GM10266 (cell line): Measurements from ENCODE around the gene NAB1.
A peak's percentile ranks its signal among the peaks of the same experiment; 100 is the strongest.

Source experiments
- DNase-seq: peaks from one replicate; pipeline ENCODE4 v3.0.0; 2012; ENCODE audit errors: extremely low spot score
- TF ChIP-seq, protein P1 (sequence below): IDR thresholded peaks from 2 replicates; pipeline ENCODE4 v1.5.1; 2012; ENCODE audit warnings: mild to moderate bottlenecking, low read depth; ENCODE audit not compliant: control insufficient read depth, insufficient read depth; ENCODE audit errors: missing control alignments

NAB1 gene

DNA sequence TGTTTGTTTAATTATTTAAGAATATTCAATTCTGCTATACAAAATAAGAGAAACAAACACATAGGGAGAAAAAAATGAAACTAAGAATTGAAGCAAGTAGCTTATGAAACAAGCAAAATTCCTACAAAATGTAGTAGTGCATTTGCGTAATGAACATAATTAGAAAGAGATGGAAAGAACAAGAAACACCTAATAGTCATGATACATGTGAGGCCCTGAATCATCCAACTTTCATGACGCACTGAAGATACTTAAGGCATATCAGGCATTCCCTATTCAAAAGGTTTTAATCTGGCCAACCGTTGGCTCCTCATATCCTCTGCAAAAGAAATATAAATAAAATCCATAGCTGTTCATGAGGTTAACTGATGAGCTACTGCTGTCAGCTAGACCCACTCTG is 14.5 kb upstream of the NAB1 start:
- TF ChIP-seq, protein P1, sequence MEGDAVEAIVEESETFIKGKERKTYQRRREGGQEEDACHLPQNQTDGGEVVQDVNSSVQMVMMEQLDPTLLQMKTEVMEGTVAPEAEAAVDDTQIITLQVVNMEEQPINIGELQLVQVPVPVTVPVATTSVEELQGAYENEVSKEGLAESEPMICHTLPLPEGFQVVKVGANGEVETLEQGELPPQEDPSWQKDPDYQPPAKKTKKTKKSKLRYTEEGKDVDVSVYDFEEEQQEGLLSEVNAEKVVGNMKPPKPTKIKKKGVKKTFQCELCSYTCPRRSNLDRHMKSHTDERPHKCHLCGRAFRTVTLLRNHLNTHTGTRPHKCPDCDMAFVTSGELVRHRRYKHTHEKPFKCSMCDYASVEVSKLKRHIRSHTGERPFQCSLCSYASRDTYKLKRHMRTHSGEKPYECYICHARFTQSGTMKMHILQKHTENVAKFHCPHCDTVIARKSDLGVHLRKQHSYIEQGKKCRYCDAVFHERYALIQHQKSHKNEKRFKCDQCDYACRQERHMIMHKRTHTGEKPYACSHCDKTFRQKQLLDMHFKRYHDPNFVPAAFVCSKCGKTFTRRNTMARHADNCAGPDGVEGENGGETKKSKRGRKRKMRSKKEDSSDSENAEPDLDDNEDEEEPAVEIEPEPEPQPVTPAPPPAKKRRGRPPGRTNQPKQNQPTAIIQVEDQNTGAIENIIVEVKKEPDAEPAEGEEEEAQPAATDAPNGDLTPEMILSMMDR: no peak
- DNase-seq: no peak

- no peak for DNase-seq
- TF ChIP-seq, protein P1: peak; percentile 38
These were observed 13.1 kb upstream of the NAB1 start for GRCh38 chr2:190635781-190636180.

DNA sequence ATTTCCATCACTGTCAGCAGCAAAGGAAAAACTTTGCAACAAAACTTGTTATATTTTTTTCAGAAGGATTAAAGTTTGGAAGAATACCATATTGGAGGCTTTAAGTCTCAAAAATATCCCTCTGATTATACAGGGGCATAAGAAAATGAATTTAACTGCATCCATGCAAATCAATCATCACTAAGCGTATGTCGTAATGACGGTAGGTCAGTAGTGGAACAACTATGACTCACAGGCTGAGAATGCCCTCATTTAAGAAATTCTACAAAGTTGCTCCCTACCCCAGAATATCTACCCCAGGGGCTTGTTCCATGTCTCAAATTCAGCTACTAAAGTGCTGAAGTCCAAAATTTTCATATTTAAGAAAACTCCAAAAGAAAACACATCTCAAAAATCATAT is 12.5 kb upstream of the NAB1 start:
- DNase-seq: no peak
- TF ChIP-seq, protein P1: no peak

- no peak for DNase-seq
- TF ChIP-seq, protein P1: no peak
These were observed 11.6 kb upstream of the NAB1 start for GRCh38 chr2:190637281-190637734.

DNA sequence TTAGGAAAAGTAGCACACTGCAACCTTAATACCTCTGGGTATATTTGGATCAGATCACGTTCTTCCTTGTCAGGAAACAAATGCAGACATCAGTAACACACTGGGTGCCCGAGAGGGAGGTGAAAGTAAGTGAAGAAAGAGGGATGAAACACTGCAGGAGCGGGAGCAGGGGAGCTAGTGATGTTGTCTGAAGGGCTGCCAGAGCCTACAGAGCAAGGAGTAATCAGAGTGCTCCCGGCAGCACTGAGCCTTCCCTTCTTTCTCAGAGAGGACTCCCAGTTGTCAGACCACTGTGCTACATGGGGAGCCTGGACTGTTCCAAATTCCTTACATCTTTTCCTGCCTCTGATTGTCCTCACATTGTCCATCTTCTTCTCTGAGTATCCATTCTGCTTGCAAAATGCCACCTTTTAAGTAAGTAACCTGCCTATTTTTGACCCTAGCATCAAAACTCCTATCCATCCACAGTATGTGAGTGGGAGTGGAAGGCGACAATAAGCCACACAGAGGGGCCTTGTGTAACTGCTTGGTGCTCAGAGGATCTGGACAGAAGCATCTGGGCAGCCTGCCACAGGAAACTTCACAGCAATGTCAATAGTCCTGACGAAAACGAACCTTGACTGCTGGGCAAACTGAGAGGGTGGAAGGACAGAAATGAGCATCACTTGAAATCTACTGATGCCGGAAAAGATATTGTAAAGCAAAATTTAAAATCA is 10.8 kb upstream of the NAB1 start:
- TF ChIP-seq, protein P1: no peak
- no peak for DNase-seq

DNA sequence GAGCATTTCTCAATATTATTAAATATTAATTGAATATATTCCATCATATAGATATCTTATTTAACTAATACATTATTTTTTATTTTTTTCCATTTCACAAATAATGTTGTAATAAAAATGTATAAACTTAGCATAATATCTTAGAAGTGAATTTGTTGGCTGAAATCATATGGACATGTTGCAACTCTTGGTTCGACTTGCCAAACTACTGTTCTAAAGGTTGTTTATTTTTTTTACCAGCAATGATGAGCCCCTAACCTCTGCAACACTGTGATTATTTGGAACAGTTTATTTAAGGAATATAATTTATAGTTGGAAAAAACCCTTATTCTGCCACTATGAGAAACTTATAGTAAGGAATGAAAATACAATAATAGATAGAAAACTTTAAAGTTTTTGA is 8.8 kb upstream of the NAB1 start:
- TF ChIP-seq, protein P1: no peak
- DNase-seq: no peak

DNA sequence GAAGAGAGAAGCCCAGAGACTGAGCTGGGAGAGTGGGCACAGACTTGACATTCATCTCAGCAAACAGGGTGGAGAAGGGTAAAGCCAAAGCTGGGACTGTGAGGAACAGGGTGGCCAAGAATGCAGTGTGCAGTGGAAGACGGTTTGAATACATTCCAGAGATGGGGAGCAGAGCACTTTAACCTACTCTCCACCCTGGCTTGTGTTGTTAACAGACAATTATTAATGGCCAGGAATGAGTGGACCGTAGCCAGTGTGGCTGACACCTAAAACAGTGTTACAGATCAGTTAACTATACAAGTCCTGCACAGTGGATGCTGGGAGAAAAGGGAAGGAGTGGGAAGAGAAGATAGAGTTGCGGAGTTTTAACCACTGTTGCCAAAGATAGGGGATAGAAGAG is 7.4 kb upstream of the NAB1 start:
- TF ChIP-seq, protein P1: no peak
- no peak for DNase-seq
